Measurements from ENCODE around the gene ITGA6.

- TF ChIP-seq POLR2A (IDR thresholded peaks at IDR 0.05) (no peak), EP300 (IDR thresholded peaks at IDR 0.05) (no peak), POLR2AphosphoS5 (IDR thresholded peaks at IDR 0.05) (no peak)
Observed at GRCh38 chr2:172462373-172462848, 35.0 kb downstream of the ITGA6 start.

All from upper lobe of left lung (tissue), 4 donors.